HCT116 (cell line): ENCODE data around the gene B3GNT5.

Experiments
- EZH2 ChIP-seq: fragments of 200-600 bp; sonication (generic); IDR thresholded peaks from 2 replicates; pipeline ENCODE4 v1.6.1; 2017; ENCODE audit warnings: antibody characterized with exemption, mixed run types
- POLR2A ChIP-seq: IDR thresholded peaks from 2 replicates; pipeline ENCODE4 v1.7.0; 2011; ENCODE audit warnings: borderline replicate concordance; ENCODE audit not compliant: insufficient read depth, insufficient read length; ENCODE audit errors: extremely low read depth
- ZNF274 ChIP-seq: fragments of 200-500 bp; sonication (Bioruptor generic); IDR thresholded peaks from 2 replicates; pipeline ENCODE4 v1.6.1; 2014; ENCODE audit warnings: mild to moderate bottlenecking, low read depth, low read length, inconsistent platforms
- TF ChIP-seq, protein P1 (sequence below), 3 experiments: fragments of 200-600 bp in 1 of 3; sonication (generic) in 1 of 3; IDR thresholded peaks in 2 of 3; conservative IDR thresholded peaks in 1 of 3; 2 replicates each; pipeline ENCODE4 v1.5.1; 2012 to 2017; ENCODE audit warnings: low read depth in 2 of 3, low read length in 2 of 3, antibody characterized with exemption in 1 of 3, borderline replicate concordance in 1 of 3, control low read depth in 1 of 3, mild to moderate bottlenecking in 1 of 3, mixed read lengths in 1 of 3, mixed run types in 1 of 3, moderate library complexity in 1 of 3; ENCODE audit not compliant: insufficient read depth in 1 of 3

DNA sequence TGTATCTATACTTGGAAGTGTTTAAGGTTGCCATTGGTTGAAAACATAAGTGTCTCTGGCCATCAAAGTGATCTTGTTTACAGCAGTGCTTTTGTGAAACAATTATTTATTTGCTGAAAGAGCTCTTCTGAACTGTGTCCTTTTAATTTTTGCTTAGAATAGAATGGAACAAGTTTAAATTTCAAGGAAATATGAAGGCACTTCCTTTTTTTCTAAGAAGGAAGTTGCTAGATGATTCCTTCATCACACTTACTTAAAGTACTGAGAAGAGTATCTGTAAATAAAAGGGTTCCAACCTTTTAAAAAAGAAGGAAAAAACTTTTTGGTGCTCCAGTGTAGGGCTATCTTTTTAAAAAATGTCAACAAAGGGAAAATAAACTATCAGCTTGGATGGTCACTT lies 19.7 kb downstream of the B3GNT5 start:
- TF ChIP-seq POLR2A (no peak), EZH2 (no peak), ZNF274 (no peak)
- TF ChIP-seq, protein P1, sequence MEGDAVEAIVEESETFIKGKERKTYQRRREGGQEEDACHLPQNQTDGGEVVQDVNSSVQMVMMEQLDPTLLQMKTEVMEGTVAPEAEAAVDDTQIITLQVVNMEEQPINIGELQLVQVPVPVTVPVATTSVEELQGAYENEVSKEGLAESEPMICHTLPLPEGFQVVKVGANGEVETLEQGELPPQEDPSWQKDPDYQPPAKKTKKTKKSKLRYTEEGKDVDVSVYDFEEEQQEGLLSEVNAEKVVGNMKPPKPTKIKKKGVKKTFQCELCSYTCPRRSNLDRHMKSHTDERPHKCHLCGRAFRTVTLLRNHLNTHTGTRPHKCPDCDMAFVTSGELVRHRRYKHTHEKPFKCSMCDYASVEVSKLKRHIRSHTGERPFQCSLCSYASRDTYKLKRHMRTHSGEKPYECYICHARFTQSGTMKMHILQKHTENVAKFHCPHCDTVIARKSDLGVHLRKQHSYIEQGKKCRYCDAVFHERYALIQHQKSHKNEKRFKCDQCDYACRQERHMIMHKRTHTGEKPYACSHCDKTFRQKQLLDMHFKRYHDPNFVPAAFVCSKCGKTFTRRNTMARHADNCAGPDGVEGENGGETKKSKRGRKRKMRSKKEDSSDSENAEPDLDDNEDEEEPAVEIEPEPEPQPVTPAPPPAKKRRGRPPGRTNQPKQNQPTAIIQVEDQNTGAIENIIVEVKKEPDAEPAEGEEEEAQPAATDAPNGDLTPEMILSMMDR (IDR thresholded peaks at IDR 0.05 in 2 of 3, conservative IDR thresholded peaks at IDR 0.05 in 1 of 3; ENCODE audit: borderline replicate concordance in 1 of 3, insufficient read depth in 1 of 3, low read depth in 2 of 3, low read length in 2 of 3): no peak
